ENCODE measurements around the gene C20orf173. TPM values are rescaled to one million over a fixed set of nuclear protein-coding genes. Genes with fewer than 3 reads are reported as not detected.
"Not testable (repeated sequence)": the region's sequence is repeated elsewhere in the genome, so short reads cannot be mapped to it uniquely, and the experiment has no call there.

The C20orf173 gene
- total and polyA plus RNA-seq, 2 experiments from 2014 or later = not detected

DNA sequence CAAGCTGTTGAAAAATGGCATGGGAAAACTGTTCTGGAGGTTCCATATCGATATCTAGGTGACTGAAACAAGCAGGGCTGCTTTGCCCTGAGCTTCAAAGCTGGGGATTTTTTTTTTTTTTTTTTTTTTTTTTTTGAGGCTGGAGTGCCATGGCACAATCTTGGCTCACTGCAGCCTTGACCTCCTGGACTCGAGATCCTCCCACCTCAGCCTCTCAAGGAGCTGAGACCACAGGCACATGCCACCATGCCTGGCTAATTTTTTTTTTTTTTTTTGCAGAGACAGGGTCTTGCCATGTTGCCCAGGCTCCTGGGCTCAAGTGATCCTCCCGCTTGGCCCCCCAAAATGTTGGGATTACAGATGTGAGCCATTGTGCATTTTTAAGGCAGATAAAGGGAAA lies 23.5 kb upstream of the C20orf173 start:
- H4K20me1 ChIP-seq (ENCODE audit: insufficient read depth) = no peaks in the 10 kb centered on the region
- H3K27ac ChIP-seq = no peak overlapping the region
- no peaks in the 10 kb centered on the region for H3K9me2 ChIP-seq (ENCODE audit: insufficient read depth)
- no peaks in the 10 kb centered on the region for H3K27me3 ChIP-seq (replicated peaks; ENCODE audit: insufficient read depth)
- whole genome bisulfite sequencing, 2 experiments (ENCODE audit: low coverage in 1 of 2, low lambda C conversion rate in 2 of 2, missing lambda C conversion rate in 2 of 2) = 96% methylated on average over 3 of the region's 3 CpGs
- H3K36me3 ChIP-seq (ENCODE audit: low read depth) = peaks cover 19% of the 10 kb centered on the region; the same call in 1 of the 2 replicates
- no peak for DNase-seq
- in situ Hi-C loops (cut with MboI) = no loop called here
- H3K4me2 ChIP-seq (ENCODE audit: unreplicated experiment) = no peak overlapping the region
- no peaks in the 10 kb centered on the region for H3K79me2 ChIP-seq (ENCODE audit: insufficient read depth)
- no peaks in the 10 kb centered on the region for H3K9me3 ChIP-seq (ENCODE audit: low read depth)
- H3K4me1 ChIP-seq (ENCODE audit: insufficient read depth) = no peaks in the 10 kb centered on the region
- H3F3A ChIP-seq (ENCODE audit: insufficient read depth) = no peaks in the 10 kb centered on the region
- TF ChIP-seq EZH2phosphoT487 (IDR thresholded peaks at IDR 0.05; ENCODE audit: insufficient read depth, low read depth) = no peak
- TF ChIP-seq EZH2 (IDR thresholded peaks at IDR 0.05; ENCODE audit: insufficient read depth, poor library complexity, severe bottlenecking) = no peak
- H2AFZ ChIP-seq = no peak overlapping the region
- no peak overlapping the region for H3K4me3 ChIP-seq
- H3K9ac ChIP-seq = no peak overlapping the region

DNA sequence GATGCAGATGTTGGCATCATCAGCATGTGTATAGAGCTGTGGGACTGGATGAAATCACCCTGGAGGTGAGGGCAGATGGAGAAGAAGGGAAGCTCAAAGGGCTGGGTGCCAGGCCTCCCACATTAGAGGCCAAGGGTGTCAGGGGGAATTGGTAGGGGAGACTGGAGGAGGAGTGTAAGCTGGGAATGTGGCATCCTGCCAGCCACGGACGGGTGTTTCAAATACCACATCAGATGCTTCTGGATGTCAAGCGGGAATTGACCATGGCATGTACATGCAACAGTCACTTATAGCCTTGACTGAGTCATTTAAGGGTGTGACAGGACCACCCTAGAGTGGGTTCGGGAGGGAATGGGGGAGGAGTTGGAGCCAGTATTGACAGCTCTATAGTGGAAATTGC lies 22.1 kb upstream of the C20orf173 start:
- no peaks in the 10 kb centered on the region for H3K9me3 ChIP-seq (ENCODE audit: low read depth)
- TF ChIP-seq EZH2phosphoT487 (IDR thresholded peaks at IDR 0.05; ENCODE audit: insufficient read depth, low read depth) (no peak), EZH2 (IDR thresholded peaks at IDR 0.05; ENCODE audit: insufficient read depth, poor library complexity, severe bottlenecking) (no peak)
- H3K9me2 ChIP-seq (ENCODE audit: insufficient read depth) = no peaks in the 10 kb centered on the region
- no peaks in the 10 kb centered on the region for H3F3A ChIP-seq (ENCODE audit: insufficient read depth)
- in situ Hi-C loops (cut with MboI) = no loop called here
- no peak for DNase-seq
- H3K36me3 ChIP-seq (ENCODE audit: low read depth) = peaks cover 24% of the 10 kb centered on the region; the same call in 1 of the 2 replicates
- 84% methylated on average over 4 of the region's 4 CpGs for WGBS, 2 experiments (ENCODE audit: low coverage in 1 of 2, low lambda C conversion rate in 2 of 2, missing lambda C conversion rate in 2 of 2)
- H3K9ac ChIP-seq = no peak overlapping the region
- H2AFZ ChIP-seq = no peak overlapping the region
- H4K20me1 ChIP-seq (ENCODE audit: insufficient read depth) = no peaks in the 10 kb centered on the region
- no peak overlapping the region for H3K27ac ChIP-seq
- H3K27me3 ChIP-seq (replicated peaks; ENCODE audit: insufficient read depth) = no peaks in the 10 kb centered on the region
- no peak overlapping the region for H3K4me2 ChIP-seq (ENCODE audit: unreplicated experiment)
- H3K4me1 ChIP-seq (ENCODE audit: insufficient read depth) = no peaks in the 10 kb centered on the region
- H3K4me3 ChIP-seq = no peak overlapping the region
- no peaks in the 10 kb centered on the region for H3K79me2 ChIP-seq (ENCODE audit: insufficient read depth)

DNA sequence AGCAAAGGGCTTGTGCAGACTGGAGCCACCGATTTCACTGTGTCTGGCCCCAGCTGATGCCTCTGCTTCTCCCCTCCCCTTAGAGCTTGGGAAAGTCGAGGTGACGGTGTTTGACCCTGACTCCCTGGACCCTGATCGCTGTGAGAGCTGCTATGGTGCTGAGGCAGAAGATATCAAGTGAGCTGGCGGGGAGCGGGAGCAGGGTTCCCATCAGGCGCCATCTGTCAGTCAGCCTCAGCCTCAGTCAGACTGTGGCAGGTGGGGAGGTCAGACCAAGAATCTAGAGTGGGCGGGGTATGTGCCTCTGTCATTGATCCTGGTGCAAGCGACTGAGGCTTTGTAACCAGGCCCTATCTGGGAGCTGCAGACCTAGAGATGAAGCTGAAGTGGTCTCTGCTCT lies 17.9 kb upstream of the C20orf173 start:
- Histone ChIP-seq H3K4me3 (no peak overlapping the region), H3K27me3 (replicated peaks; ENCODE audit: insufficient read depth) (no peaks in the 10 kb centered on the region), H3K36me3 (ENCODE audit: low read depth) (peaks cover 33% of the 10 kb centered on the region; the same call in 1 of the 2 replicates), H2AFZ (no peak overlapping the region), H4K20me1 (ENCODE audit: insufficient read depth) (no peaks in the 10 kb centered on the region), H3F3A (ENCODE audit: insufficient read depth) (no peaks in the 10 kb centered on the region), H3K9me2 (ENCODE audit: insufficient read depth) (no peaks in the 10 kb centered on the region), H3K4me1 (ENCODE audit: insufficient read depth) (peaks cover 5% of the 10 kb centered on the region; the same call in 1 of the 2 replicates), H3K79me2 (ENCODE audit: insufficient read depth) (peaks cover 16% of the 10 kb centered on the region), H3K27ac (no peak overlapping the region), H3K9ac (no peak overlapping the region), H3K9me3 (ENCODE audit: low read depth) (no peaks in the 10 kb centered on the region), H3K4me2 (ENCODE audit: unreplicated experiment) (no peak overlapping the region)
- TF ChIP-seq EZH2phosphoT487 (IDR thresholded peaks at IDR 0.05; ENCODE audit: insufficient read depth, low read depth) (no peak), EZH2 (IDR thresholded peaks at IDR 0.05; ENCODE audit: insufficient read depth, poor library complexity, severe bottlenecking) (no peak)
- WGBS, 2 experiments (ENCODE audit: low coverage in 1 of 2, low lambda C conversion rate in 2 of 2, missing lambda C conversion rate in 2 of 2) = 89 to 96% methylated on average over 8 to 9 of the region's 9 CpGs
- DNase-seq = no peak
- in situ Hi-C loops (cut with MboI) = no loop called here

DNA sequence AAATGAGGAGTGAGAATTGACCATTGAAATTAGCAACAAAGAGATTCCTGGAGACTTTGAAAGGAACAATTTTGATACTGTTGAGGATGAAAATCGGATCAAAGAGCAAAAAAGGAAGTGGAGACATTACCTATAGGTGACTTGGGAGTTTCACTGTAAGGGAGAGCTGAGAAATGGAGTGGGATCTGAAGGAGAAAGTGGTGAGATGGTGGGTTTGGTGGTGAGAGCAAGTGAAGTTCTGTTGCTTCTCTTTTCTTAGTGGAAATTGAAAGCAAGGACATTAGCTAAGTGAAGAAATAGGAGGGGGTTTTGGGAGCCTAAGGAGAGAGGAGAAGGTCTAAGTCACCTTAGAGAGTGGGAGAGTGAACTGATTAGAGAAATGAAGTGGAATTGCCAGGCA lies 16.7 kb upstream of the C20orf173 start:
- no peaks in the 10 kb centered on the region for H4K20me1 ChIP-seq (ENCODE audit: insufficient read depth)
- peaks cover 20% of the 10 kb centered on the region for H3K79me2 ChIP-seq (ENCODE audit: insufficient read depth)
- no peak overlapping the region for H3K4me2 ChIP-seq (ENCODE audit: unreplicated experiment)
- H3K4me1 ChIP-seq (ENCODE audit: insufficient read depth) = peaks cover 8% of the 10 kb centered on the region; the same call in 1 of the 2 replicates
- no peak overlapping the region for H3K9ac ChIP-seq
- no peaks in the 10 kb centered on the region for H3K9me3 ChIP-seq (ENCODE audit: low read depth)
- WGBS, 2 experiments (ENCODE audit: low coverage in 1 of 2, low lambda C conversion rate in 2 of 2, missing lambda C conversion rate in 2 of 2) = 92 to 100% methylated on average over 1 of the region's 1 CpG
- no peaks in the 10 kb centered on the region for H3K27me3 ChIP-seq (replicated peaks; ENCODE audit: insufficient read depth)
- H3K27ac ChIP-seq = no peak overlapping the region
- DNase-seq = no peak
- no peak overlapping the region for H3K4me3 ChIP-seq
- peaks cover 26% of the 10 kb centered on the region; the same call in 1 of the 2 replicates for H3K36me3 ChIP-seq (ENCODE audit: low read depth)
- H2AFZ ChIP-seq = no peak overlapping the region
- no peaks in the 10 kb centered on the region for H3K9me2 ChIP-seq (ENCODE audit: insufficient read depth)
- H3F3A ChIP-seq (ENCODE audit: insufficient read depth) = no peaks in the 10 kb centered on the region; the same call in 1 of the 2 replicates
- no peak for TF ChIP-seq EZH2 (IDR thresholded peaks at IDR 0.05; ENCODE audit: insufficient read depth, poor library complexity, severe bottlenecking)
- TF ChIP-seq EZH2phosphoT487 (IDR thresholded peaks at IDR 0.05; ENCODE audit: insufficient read depth, low read depth) = no peak
- in situ Hi-C loops (cut with MboI) = no loop called here

DNA sequence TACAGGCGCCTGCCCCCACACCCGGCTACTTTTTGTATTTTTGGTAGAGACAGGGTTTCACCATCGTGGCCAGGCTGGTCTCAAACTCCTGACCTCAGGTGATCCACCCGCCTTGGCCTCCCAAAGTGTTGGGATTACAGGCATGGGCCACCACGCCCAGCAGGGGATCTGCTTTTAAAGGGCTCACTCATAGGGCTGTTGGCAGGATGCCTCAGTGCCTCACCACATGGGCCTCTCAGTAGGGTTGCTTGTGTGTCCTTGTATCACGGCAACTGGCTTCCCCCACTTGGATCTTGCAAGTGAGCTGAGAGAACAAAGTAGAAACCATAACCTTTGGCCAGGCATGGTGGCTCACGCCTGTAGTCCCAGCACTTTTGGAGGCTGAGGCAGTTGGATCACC lies 15.5 kb upstream of the C20orf173 start:
- H3F3A ChIP-seq (ENCODE audit: insufficient read depth); H3K9me3 ChIP-seq (ENCODE audit: low read depth); H3K9ac ChIP-seq; H3K9me2 ChIP-seq (ENCODE audit: insufficient read depth); H4K20me1 ChIP-seq (ENCODE audit: insufficient read depth); in situ Hi-C loops (cut with MboI); H3K4me1 ChIP-seq (ENCODE audit: insufficient read depth); H3K4me2 ChIP-seq (ENCODE audit: unreplicated experiment); H2AFZ ChIP-seq; H3K4me3 ChIP-seq; H3K27ac ChIP-seq; H3K27me3 ChIP-seq (replicated peaks; ENCODE audit: insufficient read depth): not testable (repeated sequence)
- H3K36me3 ChIP-seq (ENCODE audit: low read depth) = peaks cover 26% of the 10 kb centered on the region; the same call in 1 of the 2 replicates
- H3K79me2 ChIP-seq (ENCODE audit: insufficient read depth) = peaks cover 20% of the 10 kb centered on the region
- 85 to 92% methylated on average over 7 of the region's 7 CpGs for WGBS, 2 experiments (ENCODE audit: low coverage in 1 of 2, low lambda C conversion rate in 2 of 2, missing lambda C conversion rate in 2 of 2)
- DNase-seq = peak; percentile 55
